Renal cortical epithelial cell (primary cell): ENCODE data around the gene LMF2. TPM values are rescaled to one million over a fixed set of nuclear protein-coding genes. Genes with fewer than 3 reads are reported as not detected.
"Not testable (repeated sequence)": the region's sequence is repeated elsewhere in the genome, so short reads cannot be mapped to it uniquely, and the experiment has no call there.

Experiments used
- DNase-seq: peaks from one replicate; pipeline ENCODE4 v3.0.0-alpha.2; 2011; ENCODE audit warnings: low read depth
- total RNA-seq: library from RNA; depleted of rRNA; stranded (reverse); fragments of >200 nt; gene quantifications from 2 replicates; pipeline ENCODE4 v1.2.3, GENCODE V29; 2014

Gene LMF2
- total RNA-seq, 1 donor from 2014 or later, result 48.4 TPM

- DNase-seq, result no peak
Observed at GRCh38 chr22:50523806-50524675, 16.5 kb upstream of the LMF2 start.

- DNase-seq, result no peak
Observed at GRCh38 chr22:50523458-50523805, 15.9 kb upstream of the LMF2 start.

GRCh38 chr22:50522806-50523438, 15.4 kb upstream of the LMF2 start:
- no peak for DNase-seq

GRCh38 chr22:50522208-50522805, 14.8 kb upstream of the LMF2 start:
- no peak for DNase-seq

GRCh38 chr22:50521710-50522109, 14.2 kb upstream of the LMF2 start:
- no peak for DNase-seq

- no peak for DNase-seq
Observed at GRCh38 chr22:50520826-50521453, 13.4 kb upstream of the LMF2 start.

GRCh38 chr22:50520184-50520583, 12.7 kb upstream of the LMF2 start:
- not testable (repeated sequence) for DNase-seq

GRCh38 chr22:50519151-50519550, 11.6 kb upstream of the LMF2 start:
- DNase-seq, result no peak

- DNase-seq, result no peak
Observed at GRCh38 chr22:50518606-50519005, 11.1 kb upstream of the LMF2 start.

- no peak for DNase-seq
Observed at GRCh38 chr22:50517495-50518260, 10.2 kb upstream of the LMF2 start.

GRCh38 chr22:50516891-50517290, 9.4 kb upstream of the LMF2 start:
- DNase-seq, result no peak

GRCh38 chr22:50516068-50516467, 8.6 kb upstream of the LMF2 start:
- no peak for DNase-seq

GRCh38 chr22:50513175-50513574, 5.7 kb upstream of the LMF2 start:
- no peak for DNase-seq

GRCh38 chr22:50508897-50509296, 1.4 kb upstream of the LMF2 start:
- no peak for DNase-seq

- DNase-seq, result peak; percentile 85
Observed at GRCh38 chr22:50507991-50508884, 736 bp upstream of the LMF2 start, which contains the start of gene NCAPH2. TSS of gene NCAPH2 (plus strand) at chr22:50508224. CDS start at chr22:50508338, 114 bp downstream.

- no peak for DNase-seq
Observed at GRCh38 chr22:50506611-50507420, 686 bp downstream of the LMF2 start.

GRCh38 chr22:50505776-50506610, 1.5 kb downstream of the LMF2 start:
- DNase-seq, result no peak

- DNase-seq, result no peak
Observed at GRCh38 chr22:50505276-50505775, 2.2 kb downstream of the LMF2 start.
